Dedifferentiated amniotic fluid mesenchymal stem cell (primary cell): ENCODE measurements around the gene OSM.
A peak's percentile ranks its signal among the peaks of the same experiment; 100 is the strongest.

Experiments
- DNase-seq: peaks from one replicate; pipeline ENCODE4 v3.0.0-alpha.2; 2016; ENCODE audit errors: extremely low spot score

The OSM gene

GRCh38 chr22:30297991-30298701, 31.5 kb upstream of the OSM start:
- DNase-seq: no peak

- DNase-seq: no peak
Observed at GRCh38 chr22:30297276-30297990, 30.8 kb upstream of the OSM start.

- no peak for DNase-seq
Observed at GRCh38 chr22:30296833-30297232, 30.2 kb upstream of the OSM start.

- DNase-seq: no peak
Observed at GRCh38 chr22:30296324-30296723, 29.7 kb upstream of the OSM start.

GRCh38 chr22:30295576-30295975, 28.9 kb upstream of the OSM start:
- DNase-seq: no peak

GRCh38 chr22:30294830-30295229, 28.2 kb upstream of the OSM start:
- no peak for DNase-seq

- DNase-seq: no peak
Observed at GRCh38 chr22:30294066-30294465, 27.4 kb upstream of the OSM start.

- DNase-seq: no peak
Observed at GRCh38 chr22:30293026-30293425, 26.4 kb upstream of the OSM start.

- no peak for DNase-seq
Observed at GRCh38 chr22:30292069-30292970, 25.7 kb upstream of the OSM start.

GRCh38 chr22:30291058-30291892, 24.6 kb upstream of the OSM start:
- peak; percentile 19 for DNase-seq

- DNase-seq: no peak
Observed at GRCh38 chr22:30290342-30291057, 23.8 kb upstream of the OSM start.

GRCh38 chr22:30289980-30290313, 23.3 kb upstream of the OSM start:
- no peak for DNase-seq

GRCh38 chr22:30289141-30289979, 22.7 kb upstream of the OSM start, which contains the start of gene CASTOR1:
TSS of gene CASTOR1 (minus strand) at chr22:30289505. CDS start at chr22:30289497, 8 bp downstream.
- DNase-seq: peak; percentile 98

- no peak for DNase-seq
Observed at GRCh38 chr22:30288419-30289140, 21.9 kb upstream of the OSM start.

- DNase-seq: peak; percentile 82
Observed at GRCh38 chr22:30287648-30288418, 21.2 kb upstream of the OSM start.

GRCh38 chr22:30286813-30287647, 20.4 kb upstream of the OSM start:
- no peak for DNase-seq

- no peak for DNase-seq
Observed at GRCh38 chr22:30286331-30286730, 19.7 kb upstream of the OSM start.

- DNase-seq: no peak
Observed at GRCh38 chr22:30285846-30286200, 19.2 kb upstream of the OSM start.
